NCI-H460 (cell line): Measurements from ENCODE around the gene SLC39A2. TPM values are rescaled to one million over a fixed set of nuclear protein-coding genes. Genes with fewer than 3 reads are reported as not detected.
"Not testable (repeated sequence)": the region's sequence is repeated elsewhere in the genome, so short reads cannot be mapped to it uniquely, and the experiment has no call there.

Experiments used
- DNase-seq: peaks from one replicate; pipeline ENCODE4 v3.0.0-alpha.2; 2016; ENCODE audit warnings: low read depth; ENCODE audit errors: extremely low read depth
- total RNA-seq: library from RNA; depleted of rRNA; stranded (reverse); fragments of >200 nt; shearing (Covaris generic); gene quantifications from 2 replicates; pipeline ENCODE4 v1.2.3, GENCODE V29; 2014

The SLC39A2 gene
- total RNA-seq, 1 experiment from 2014 or later = not detected

GRCh38 chr14:21023817-21024584 lies 24.9 kb downstream of the SLC39A2 start:
- DNase-seq = no peak

GRCh38 chr14:21024585-21025370 lies 25.7 kb downstream of the SLC39A2 start, which contains the start of gene NDRG2:
NDRG2 (minus strand) TSS chr14:21025061; CDS start chr14:21023315, 1,746 bp downstream.
- peak; percentile 31 for DNase-seq

- DNase-seq = no peak
These were observed 26.5 kb downstream of the SLC39A2 start for GRCh38 chr14:21025371-21026273.

- DNase-seq = no peak
These were observed 27.3 kb downstream of the SLC39A2 start for GRCh38 chr14:21026274-21026987.

GRCh38 chr14:21026988-21027315 lies 27.9 kb downstream of the SLC39A2 start:
- no peak for DNase-seq

- DNase-seq = no peak
These were observed 30.8 kb downstream of the SLC39A2 start, which contains the start of gene TPPP2 for GRCh38 chr14:21029917-21030316. TPPP2 (plus strand) TSS chr14:21030217; CDS start chr14:21030582, 365 bp downstream.

GRCh38 chr14:21030531-21030930 lies 31.4 kb downstream of the SLC39A2 start:
- no peak for DNase-seq

GRCh38 chr14:21032326-21033132 lies 33.4 kb downstream of the SLC39A2 start:
- no peak for DNase-seq

- DNase-seq = no peak
These were observed 34.1 kb downstream of the SLC39A2 start for GRCh38 chr14:21033133-21033698.

- DNase-seq = no peak
These were observed 35.6 kb downstream of the SLC39A2 start, which contains the start of gene RNASE13 for GRCh38 chr14:21034707-21035106. RNASE13 (minus strand) TSS chr14:21034807; CDS start chr14:21034288, 519 bp downstream.

GRCh38 chr14:21036751-21037150 lies 37.7 kb downstream of the SLC39A2 start:
- DNase-seq = no peak

- DNase-seq = no peak
These were observed 38.1 kb downstream of the SLC39A2 start for GRCh38 chr14:21037156-21037555.

GRCh38 chr14:21038441-21039422 lies 39.6 kb downstream of the SLC39A2 start:
- DNase-seq = no peak

GRCh38 chr14:21039585-21040369 lies 40.7 kb downstream of the SLC39A2 start:
- peak; percentile 64 for DNase-seq

- no peak for DNase-seq
These were observed 41.4 kb downstream of the SLC39A2 start for GRCh38 chr14:21040370-21040925.

- not testable (repeated sequence) for DNase-seq
These were observed 41.8 kb downstream of the SLC39A2 start for GRCh38 chr14:21040941-21041340.
